ENCODE measurements around the gene MYOZ1.

MYOZ1 gene

GRCh38 chr10:73584737-73585136, 56.5 kb downstream of the MYOZ1 start:
- Histone ChIP-seq H3K27me3 (replicated peaks; ENCODE audit: control insufficient read depth, insufficient read depth, low read length, poor library complexity, severe bottlenecking) (no peaks in the 10 kb centered on the region), H3K4me3 (ENCODE audit: insufficient read depth, low read depth, low read length, poor library complexity, severe bottlenecking) (no peak overlapping the region), H3K27ac (ENCODE audit: insufficient read depth, low read length, poor library complexity, severe bottlenecking) (no peak overlapping the region), H3K9me3 (ENCODE audit: control insufficient read depth, low read length) (no peaks in the 10 kb centered on the region), H3K36me3 (ENCODE audit: control insufficient read depth, insufficient read depth, low read length) (no peaks in the 10 kb centered on the region), H3K4me1 (ENCODE audit: control insufficient read depth, insufficient read depth, low read length, poor library complexity, severe bottlenecking) (no peaks in the 10 kb centered on the region)
- no peak for DNase-seq

- no peaks in the 10 kb centered on the region for H3K9me3 ChIP-seq (ENCODE audit: control insufficient read depth, low read length)
- H3K27ac ChIP-seq (ENCODE audit: insufficient read depth, low read length, poor library complexity, severe bottlenecking) = no peak overlapping the region
- H3K4me3 ChIP-seq (ENCODE audit: insufficient read depth, low read depth, low read length, poor library complexity, severe bottlenecking) = no peak overlapping the region
- DNase-seq = no peak
- H3K36me3 ChIP-seq (ENCODE audit: control insufficient read depth, insufficient read depth, low read length) = no peaks in the 10 kb centered on the region
- no peaks in the 10 kb centered on the region for H3K27me3 ChIP-seq (replicated peaks; ENCODE audit: control insufficient read depth, insufficient read depth, low read length, poor library complexity, severe bottlenecking)
- no peaks in the 10 kb centered on the region for H3K4me1 ChIP-seq (ENCODE audit: control insufficient read depth, insufficient read depth, low read length, poor library complexity, severe bottlenecking)
Measured at GRCh38 chr10:73581918-73582317, 59.4 kb downstream of the MYOZ1 start.

Data from effector memory CD4-positive, alpha-beta T cell (primary cell).